SK-N-SH (cell line): ENCODE results near the gene ABCC5. TPM values are rescaled to one million over a fixed set of nuclear protein-coding genes. Genes with fewer than 3 reads are reported as not detected.

ENCODE experiments used
- CTCF ChIA-PET: fragments of 300-600, 350-600 bp; formaldehyde crosslinking; extraction: SDS; loops from one replicate; lab custom pipeline; 2021; lab: Yijun Ruan, JAX
- POLR2A ChIA-PET: fragments of 350-600 bp; sonication (Branson Sonifier 250); formaldehyde crosslinking; extraction: SDS; loops from one replicate; lab custom pipeline; 2020; ENCODE audit warnings: antibody characterized with exemption, inconsistent platforms; lab: Yijun Ruan, JAX
- DNase-seq: peaks from one replicate; pipeline ENCODE4 v3.0.0; 2012
- H2AFZ ChIP-seq: fragments of 200-600 bp; sonication (generic); 2 replicates; pipeline ENCODE4 v1.8.1; 2016; ENCODE audit warnings: antibody characterized with exemption, mild to moderate bottlenecking, low read depth
- H3F3A ChIP-seq: fragments of 200-600 bp; sonication (generic); replicated peaks from 2 replicates; pipeline ENCODE3; 2016; ENCODE audit warnings: antibody characterized with exemption, mild to moderate bottlenecking; ENCODE audit not compliant: insufficient read depth
- H3K27ac ChIP-seq, 2 experiments: fragments of 200-500 bp in 1 of 2; fragments of 200-600 bp in 1 of 2; sonication (Bioruptor generic) in 1 of 2; sonication (generic), shearing (Covaris generic) in 1 of 2; 2 replicates each; pipeline versions ENCODE4 v1.5.1 to v1.6.1; 2014 to 2016; ENCODE audit warnings: low read depth in 2 of 2, inconsistent platforms in 1 of 2, low read length in 1 of 2, mild to moderate bottlenecking in 1 of 2, mixed read lengths in 1 of 2
- H3K27me3 ChIP-seq: fragments of 200-600 bp; sonication (generic), shearing (Covaris generic); 2 replicates; pipeline ENCODE4 v1.6.1; 2016; ENCODE audit warnings: mixed run types; ENCODE audit not compliant: insufficient read depth
- H3K36me3 ChIP-seq, 2 experiments: fragments of 200-500 bp in 1 of 2; fragments of 200-600 bp in 1 of 2; sonication (Bioruptor generic) in 1 of 2; sonication (generic) in 1 of 2; replicated peaks in 1 of 2; 2 replicates each; pipeline versions ENCODE3 to v1.5.1; 2014 to 2016; ENCODE audit warnings: low read length in 1 of 2, mild to moderate bottlenecking in 1 of 2; ENCODE audit not compliant: insufficient read depth in 2 of 2, control insufficient read depth in 1 of 2
- H3K4me1 ChIP-seq, 2 experiments: fragments of 200-500 bp in 1 of 2; fragments of 200-600 bp in 1 of 2; sonication (Bioruptor generic) in 1 of 2; sonication (generic), shearing (Covaris generic) in 1 of 2; 2 replicates each; pipeline versions ENCODE4 v1.5.1 to v1.6.1; 2014 to 2016; ENCODE audit warnings: low read depth in 1 of 2, low read length in 1 of 2, mixed run types in 1 of 2; ENCODE audit not compliant: insufficient read depth in 2 of 2, control insufficient read depth in 1 of 2
- H3K4me2 ChIP-seq: fragments of 200-600 bp; sonication (generic), shearing (Covaris generic); 2 replicates; pipeline ENCODE4 v1.6.1; 2017; ENCODE audit warnings: mixed run types
- H3K4me3 ChIP-seq, 2 experiments: fragments of 200-500 bp in 1 of 2; fragments of 200-600 bp in 1 of 2; sonication (Bioruptor generic) in 1 of 2; sonication (generic), shearing (Covaris generic) in 1 of 2; 2 replicates each; pipeline versions ENCODE4 v1.5.1 to v1.8.1; 2014 to 2016; ENCODE audit warnings: low read depth in 2 of 2, inconsistent platforms in 1 of 2, low read length in 1 of 2, mild to moderate bottlenecking in 1 of 2, mixed read lengths in 1 of 2, moderate library complexity in 1 of 2
- H3K79me2 ChIP-seq: fragments of 200-600 bp; sonication (generic); 2 replicates; pipeline ENCODE4 v1.8.1; 2017; ENCODE audit warnings: mild to moderate bottlenecking; ENCODE audit not compliant: insufficient read depth
- H3K9ac ChIP-seq: fragments of 200-600 bp; sonication (generic); 2 replicates; pipeline ENCODE4 v1.6.1; 2017; ENCODE audit warnings: mixed run types
- H3K9me2 ChIP-seq: fragments of 200-600 bp; sonication (generic); 2 replicates; pipeline ENCODE4 v1.6.1; 2017; ENCODE audit warnings: mixed run types
- H3K9me3 ChIP-seq: fragments of 200-600 bp; sonication (generic); 2 replicates; pipeline ENCODE4 v1.6.1; 2017; ENCODE audit warnings: mixed run types, mild to moderate bottlenecking, moderate library complexity
- H4K20me1 ChIP-seq: fragments of 200-600 bp; sonication (generic); 2 replicates; pipeline ENCODE4 v1.6.1; 2017; ENCODE audit warnings: mild to moderate bottlenecking, mixed run types; ENCODE audit not compliant: insufficient read depth
- ELF1 ChIP-seq: IDR thresholded peaks from 2 replicates; pipeline ENCODE4 v1.4.0; 2012
- FOSL2 ChIP-seq: IDR thresholded peaks from 2 replicates; pipeline ENCODE4 v1.4.0; 2012; ENCODE audit warnings: low read depth, mild to moderate bottlenecking, moderate library complexity, borderline replicate concordance
- GABPA ChIP-seq: IDR thresholded peaks from 2 replicates; pipeline ENCODE4 v1.4.0; 2012; ENCODE audit warnings: low read depth, mild to moderate bottlenecking
- GATA2 ChIP-seq: sonication (generic); formaldehyde crosslinking; IDR thresholded peaks from 2 replicates; pipeline ENCODE4 v1.5.0; 2020; ENCODE audit warnings: mild to moderate bottlenecking, missing genetic modification reagents
- JUND ChIP-seq: IDR thresholded peaks from 2 replicates; pipeline ENCODE4 v1.4.0; 2012
- MXI1 ChIP-seq: IDR thresholded peaks from 2 replicates; pipeline ENCODE4 v1.6.1; 2012; ENCODE audit warnings: mild to moderate bottlenecking, low read depth, low read length, improper control_type of control experiment
- NFIC ChIP-seq: IDR thresholded peaks from 2 replicates; pipeline ENCODE4 v1.4.0; 2012; ENCODE audit warnings: borderline replicate concordance
- NRF1 ChIP-seq: IDR thresholded peaks from 2 replicates; pipeline ENCODE4 v1.6.1; 2012; ENCODE audit warnings: low read depth, mild to moderate bottlenecking, low read length
- POLR2AphosphoS5 ChIP-seq: IDR thresholded peaks from 2 replicates; pipeline ENCODE4 v1.6.1; 2012; ENCODE audit warnings: low read depth, low read length
- RCOR1 ChIP-seq: fragments of 150-350 bp; IDR thresholded peaks from 2 replicates; pipeline ENCODE4 v1.6.1; 2017; ENCODE audit warnings: antibody characterized with exemption, low read length
- RXRA ChIP-seq: IDR thresholded peaks from 2 replicates; pipeline ENCODE4 v1.4.0; 2012; ENCODE audit warnings: low read depth, mild to moderate bottlenecking, borderline replicate concordance
- TAF1 ChIP-seq: IDR thresholded peaks from 2 replicates; pipeline ENCODE4 v1.6.1; 2012; ENCODE audit warnings: low read depth, mild to moderate bottlenecking, low read length, moderate library complexity, borderline replicate concordance
- TEAD4 ChIP-seq: IDR thresholded peaks from 2 replicates; pipeline ENCODE4 v1.4.0; 2012; ENCODE audit warnings: mild to moderate bottlenecking, borderline replicate concordance; ENCODE audit not compliant: insufficient read depth
- WGBS: methylation state at CpG from one replicate; pipeline ENCODE4 v1.1.6; 2017; ENCODE audit warnings: low lambda C conversion rate; 5-methylcytosine and 5-hydroxymethylcytosine counted together
- polyA plus RNA-seq, 3 experiments: library from polyadenylated mRNA; depleted of rRNA; stranded (reverse); fragments of >200 nt; gene quantifications; 2 replicates each; pipeline ENCODE4 v1.2.3, GENCODE V29; 2012
- TF ChIP-seq, protein P1 (sequence below): IDR thresholded peaks from 2 replicates; pipeline ENCODE4 v1.4.0; 2012; ENCODE audit warnings: low read depth, borderline replicate concordance
- TF ChIP-seq, protein P2 (sequence below): IDR thresholded peaks from 2 replicates; pipeline ENCODE4; 2012
- TF ChIP-seq, protein P3 (sequence below): fragments of 150-350 bp; IDR thresholded peaks from 2 replicates; pipeline ENCODE4 v1.6.1; 2017; ENCODE audit warnings: antibody characterized with exemption, low read length, low read depth, borderline replicate concordance
- TF ChIP-seq, protein P4 (sequence below): IDR thresholded peaks from 2 replicates; pipeline ENCODE4 v1.4.0; 2012; ENCODE audit warnings: low read depth, borderline replicate concordance

ABCC5 gene
- polyA plus RNA-seq, 1 of the 3 experiments (the other 2 are of a cell fraction) = 25.9 TPM

DNA sequence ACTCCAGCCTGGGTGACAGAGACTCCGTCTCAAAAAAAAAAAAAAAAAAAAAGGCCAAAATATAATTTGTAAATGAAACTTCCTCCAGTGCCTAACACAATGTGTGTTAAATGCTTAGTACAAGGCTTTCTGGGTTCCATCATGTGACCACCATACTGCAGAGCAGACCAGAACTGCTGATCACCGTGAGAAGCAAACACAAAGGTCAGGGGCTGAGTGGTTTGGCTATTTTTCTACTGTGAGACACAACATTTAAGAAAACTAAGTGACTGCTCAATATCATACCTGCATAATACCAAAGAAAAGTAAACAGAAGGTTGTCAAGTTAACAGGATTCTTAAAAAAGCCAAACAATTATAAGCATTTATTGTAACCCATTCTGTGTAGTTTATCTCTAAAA, 13.2 kb downstream of the ABCC5 start:
- CTCF ChIA-PET = no interaction called here
- peaks cover 24% of the 10 kb centered on the region for H3K79me2 ChIP-seq

More for the DNA sequence above, 13.2 kb downstream of the ABCC5 start:
- Histone ChIP-seq H3K4me2 (no peak overlapping the region), H4K20me1 (no peaks in the 10 kb centered on the region), H3K4me3 (no peak overlapping the region), H3F3A (peaks cover 5% of the 10 kb centered on the region), H3K27ac (peak overlapping the region in 1 of 2 experiments; percentile 51; a peak in 2 of 4 replicates), H3K9ac (no peak overlapping the region), H2AFZ (no peak overlapping the region), H3K9me3 (no peaks in the 10 kb centered on the region), H3K27me3 (no peaks in the 10 kb centered on the region), H3K4me1 (peaks cover 3 to 6% of the 10 kb centered on the region in 2 experiments; a peak in 2 of 4 replicates), H3K9me2 (no peaks in the 10 kb centered on the region), H3K36me3 (peaks cover 10 to 14% of the 10 kb centered on the region in 2 experiments)
- POLR2A ChIA-PET = no interaction called here
- DNase-seq = no peak
- WGBS = 94% methylated on average over 2 of the region's 2 CpGs
- no peak for TF ChIP-seq GABPA
- no peak for TF ChIP-seq RCOR1
- no peak for TF ChIP-seq TAF1
- TF ChIP-seq NFIC = no peak
- no peak for TF ChIP-seq ELF1
- TF ChIP-seq GATA2 (CRISPR knock-in tag) = no peak
- no peak for TF ChIP-seq RXRA
- no peak for TF ChIP-seq TEAD4
- TF ChIP-seq, protein P1, sequence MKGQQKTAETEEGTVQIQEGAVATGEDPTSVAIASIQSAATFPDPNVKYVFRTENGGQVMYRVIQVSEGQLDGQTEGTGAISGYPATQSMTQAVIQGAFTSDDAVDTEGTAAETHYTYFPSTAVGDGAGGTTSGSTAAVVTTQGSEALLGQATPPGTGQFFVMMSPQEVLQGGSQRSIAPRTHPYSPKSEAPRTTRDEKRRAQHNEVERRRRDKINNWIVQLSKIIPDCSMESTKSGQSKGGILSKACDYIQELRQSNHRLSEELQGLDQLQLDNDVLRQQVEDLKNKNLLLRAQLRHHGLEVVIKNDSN = no peak
- no peak for TF ChIP-seq NRF1
- no peak for TF ChIP-seq MXI1
- no peak for TF ChIP-seq JUND
- TF ChIP-seq, protein P2, sequence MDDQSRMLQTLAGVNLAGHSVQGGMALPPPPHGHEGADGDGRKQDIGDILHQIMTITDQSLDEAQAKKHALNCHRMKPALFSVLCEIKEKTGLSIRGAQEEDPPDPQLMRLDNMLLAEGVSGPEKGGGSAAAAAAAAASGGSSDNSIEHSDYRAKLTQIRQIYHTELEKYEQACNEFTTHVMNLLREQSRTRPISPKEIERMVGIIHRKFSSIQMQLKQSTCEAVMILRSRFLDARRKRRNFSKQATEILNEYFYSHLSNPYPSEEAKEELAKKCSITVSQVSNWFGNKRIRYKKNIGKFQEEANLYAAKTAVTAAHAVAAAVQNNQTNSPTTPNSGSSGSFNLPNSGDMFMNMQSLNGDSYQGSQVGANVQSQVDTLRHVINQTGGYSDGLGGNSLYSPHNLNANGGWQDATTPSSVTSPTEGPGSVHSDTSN = no peak
- TF ChIP-seq FOSL2 = no peak
- TF ChIP-seq, protein P3, sequence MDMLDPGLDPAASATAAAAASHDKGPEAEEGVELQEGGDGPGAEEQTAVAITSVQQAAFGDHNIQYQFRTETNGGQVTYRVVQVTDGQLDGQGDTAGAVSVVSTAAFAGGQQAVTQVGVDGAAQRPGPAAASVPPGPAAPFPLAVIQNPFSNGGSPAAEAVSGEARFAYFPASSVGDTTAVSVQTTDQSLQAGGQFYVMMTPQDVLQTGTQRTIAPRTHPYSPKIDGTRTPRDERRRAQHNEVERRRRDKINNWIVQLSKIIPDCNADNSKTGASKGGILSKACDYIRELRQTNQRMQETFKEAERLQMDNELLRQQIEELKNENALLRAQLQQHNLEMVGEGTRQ = no peak
- TF ChIP-seq, protein P4, sequence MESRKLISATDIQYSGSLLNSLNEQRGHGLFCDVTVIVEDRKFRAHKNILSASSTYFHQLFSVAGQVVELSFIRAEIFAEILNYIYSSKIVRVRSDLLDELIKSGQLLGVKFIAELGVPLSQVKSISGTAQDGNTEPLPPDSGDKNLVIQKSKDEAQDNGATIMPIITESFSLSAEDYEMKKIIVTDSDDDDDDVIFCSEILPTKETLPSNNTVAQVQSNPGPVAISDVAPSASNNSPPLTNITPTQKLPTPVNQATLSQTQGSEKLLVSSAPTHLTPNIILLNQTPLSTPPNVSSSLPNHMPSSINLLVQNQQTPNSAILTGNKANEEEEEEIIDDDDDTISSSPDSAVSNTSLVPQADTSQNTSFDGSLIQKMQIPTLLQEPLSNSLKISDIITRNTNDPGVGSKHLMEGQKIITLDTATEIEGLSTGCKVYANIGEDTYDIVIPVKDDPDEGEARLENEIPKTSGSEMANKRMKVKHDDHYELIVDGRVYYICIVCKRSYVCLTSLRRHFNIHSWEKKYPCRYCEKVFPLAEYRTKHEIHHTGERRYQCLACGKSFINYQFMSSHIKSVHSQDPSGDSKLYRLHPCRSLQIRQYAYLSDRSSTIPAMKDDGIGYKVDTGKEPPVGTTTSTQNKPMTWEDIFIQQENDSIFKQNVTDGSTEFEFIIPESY = no peak
- no peak for TF ChIP-seq POLR2AphosphoS5
